Measurements from ENCODE around the gene PPA2. TPM values are rescaled to one million over a fixed set of nuclear protein-coding genes. Genes with fewer than 3 reads are reported as not detected.

Gene PPA2
- total RNA-seq, 2 donors from 2014 or later, result 115 to 166 TPM

DNA sequence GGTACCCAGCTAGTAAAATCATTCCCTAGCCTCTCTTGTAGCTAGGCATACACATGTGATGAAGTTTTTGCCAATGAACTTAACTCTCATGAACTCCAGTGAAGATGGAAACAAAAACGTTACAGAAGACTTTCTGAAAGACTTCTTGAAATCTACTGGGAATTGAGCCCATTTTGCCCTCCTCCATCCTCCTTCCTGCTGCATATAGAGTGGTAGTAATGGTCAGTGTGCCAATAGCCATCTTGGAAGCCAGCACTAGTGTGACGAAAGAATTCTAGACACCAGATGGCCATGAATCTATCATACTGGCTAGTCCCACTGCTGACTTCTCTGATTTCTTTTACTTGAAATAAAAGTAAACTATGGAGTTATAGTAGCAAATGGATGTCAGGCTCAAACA, 30.9 kb upstream of the PPA2 start:
- Histone ChIP-seq H3K9ac (ENCODE audit: low read depth in 2 of 2, low read length in 2 of 2) (no peak overlapping the region), H3K27ac (no peak overlapping the region), H3K36me3 (no peaks in the 10 kb centered on the region), H3K9me3 (no peaks in the 10 kb centered on the region), H3K4me3 (no peak overlapping the region), H3K4me1 (no peaks in the 10 kb centered on the region), H3K27me3 (no peaks in the 10 kb centered on the region)
- intact Hi-C loops (cut with DNase I), result no loop called here
- DNase-seq, result no peak
- TF ChIP-seq, protein P1, sequence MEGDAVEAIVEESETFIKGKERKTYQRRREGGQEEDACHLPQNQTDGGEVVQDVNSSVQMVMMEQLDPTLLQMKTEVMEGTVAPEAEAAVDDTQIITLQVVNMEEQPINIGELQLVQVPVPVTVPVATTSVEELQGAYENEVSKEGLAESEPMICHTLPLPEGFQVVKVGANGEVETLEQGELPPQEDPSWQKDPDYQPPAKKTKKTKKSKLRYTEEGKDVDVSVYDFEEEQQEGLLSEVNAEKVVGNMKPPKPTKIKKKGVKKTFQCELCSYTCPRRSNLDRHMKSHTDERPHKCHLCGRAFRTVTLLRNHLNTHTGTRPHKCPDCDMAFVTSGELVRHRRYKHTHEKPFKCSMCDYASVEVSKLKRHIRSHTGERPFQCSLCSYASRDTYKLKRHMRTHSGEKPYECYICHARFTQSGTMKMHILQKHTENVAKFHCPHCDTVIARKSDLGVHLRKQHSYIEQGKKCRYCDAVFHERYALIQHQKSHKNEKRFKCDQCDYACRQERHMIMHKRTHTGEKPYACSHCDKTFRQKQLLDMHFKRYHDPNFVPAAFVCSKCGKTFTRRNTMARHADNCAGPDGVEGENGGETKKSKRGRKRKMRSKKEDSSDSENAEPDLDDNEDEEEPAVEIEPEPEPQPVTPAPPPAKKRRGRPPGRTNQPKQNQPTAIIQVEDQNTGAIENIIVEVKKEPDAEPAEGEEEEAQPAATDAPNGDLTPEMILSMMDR (IDR thresholded peaks at IDR 0.05), result no peak

DNA sequence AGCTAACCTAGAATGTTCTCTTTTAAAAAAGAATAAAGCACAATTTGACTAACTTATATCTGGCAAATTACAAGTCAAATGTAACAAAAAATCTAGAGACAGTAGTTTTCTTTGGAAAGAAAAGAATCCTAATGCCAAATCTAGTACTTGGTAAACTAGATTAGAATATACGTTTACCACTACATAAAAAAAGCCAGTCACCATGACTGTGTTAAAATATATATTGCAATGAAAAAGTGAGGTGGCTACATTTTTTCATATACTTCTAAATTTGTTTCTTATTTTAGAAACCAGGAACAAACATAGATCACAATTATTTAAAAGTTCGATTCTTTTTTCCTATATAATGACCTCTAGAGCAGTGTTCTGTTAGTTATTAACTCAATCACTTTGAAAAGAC, 29.6 kb upstream of the PPA2 start:
- Histone ChIP-seq H3K9ac (ENCODE audit: low read depth in 2 of 2, low read length in 2 of 2) (no peak overlapping the region), H3K9me3 (no peaks in the 10 kb centered on the region), H3K36me3 (no peaks in the 10 kb centered on the region), H3K27me3 (no peaks in the 10 kb centered on the region), H3K27ac (no peak overlapping the region), H3K4me3 (no peak overlapping the region), H3K4me1 (no peaks in the 10 kb centered on the region)
- TF ChIP-seq, protein P1 (IDR thresholded peaks at IDR 0.05), result no peak
- intact Hi-C loops (cut with DNase I), result no loop called here
- no peak for DNase-seq

DNA sequence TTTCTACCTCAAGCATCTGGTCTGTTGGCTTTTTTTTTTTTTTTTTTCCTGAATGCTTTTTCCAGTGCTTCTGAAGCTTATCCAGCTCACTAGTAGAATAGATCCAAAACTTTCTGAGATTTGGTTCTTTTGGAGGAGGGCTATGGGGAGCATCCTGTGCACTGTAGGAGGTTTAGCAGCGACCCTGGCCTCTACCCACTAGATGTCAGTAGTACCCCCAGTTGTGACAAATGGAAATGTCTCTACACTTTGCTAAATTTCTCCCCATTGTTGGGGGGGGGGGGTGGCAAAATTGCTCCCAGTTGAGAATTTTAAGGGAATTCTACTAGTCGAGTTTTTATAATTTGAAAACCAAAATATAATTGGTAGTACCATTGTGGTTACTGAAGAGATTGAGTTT, 23.0 kb upstream of the PPA2 start:
- Histone ChIP-seq H3K27me3 (no peaks in the 10 kb centered on the region), H3K9ac (ENCODE audit: low read depth in 2 of 2, low read length in 2 of 2) (no peak overlapping the region), H3K36me3 (no peaks in the 10 kb centered on the region), H3K4me3 (no peak overlapping the region), H3K27ac (no peak overlapping the region), H3K9me3 (no peaks in the 10 kb centered on the region), H3K4me1 (no peaks in the 10 kb centered on the region)
- intact Hi-C loops (cut with DNase I), result no loop called here
- no peak for DNase-seq
- TF ChIP-seq, protein P1 (IDR thresholded peaks at IDR 0.05), result no peak

DNA sequence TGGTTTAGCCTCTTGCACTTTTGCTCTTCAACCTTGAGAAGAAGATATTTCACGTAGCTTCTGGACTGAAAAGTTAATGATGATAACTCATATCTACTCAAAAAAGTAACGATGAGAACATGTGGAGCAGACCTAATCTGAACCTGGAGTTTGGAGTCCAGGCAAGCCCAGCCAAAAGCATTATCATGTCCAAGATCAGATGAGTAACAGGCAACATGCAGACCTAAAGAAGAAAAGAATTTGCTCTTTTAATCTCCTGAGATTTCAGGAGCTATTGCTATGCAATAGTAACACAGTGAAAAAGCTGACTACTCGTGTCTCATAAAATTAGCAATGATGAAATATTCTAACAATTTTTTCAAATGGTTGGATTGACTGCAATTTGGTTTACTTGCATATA, 21.8 kb upstream of the PPA2 start:
- Histone ChIP-seq H3K4me3 (no peak overlapping the region), H3K9ac (ENCODE audit: low read depth in 2 of 2, low read length in 2 of 2) (no peak overlapping the region), H3K4me1 (no peaks in the 10 kb centered on the region), H3K9me3 (no peaks in the 10 kb centered on the region), H3K36me3 (no peaks in the 10 kb centered on the region), H3K27ac (no peak overlapping the region), H3K27me3 (no peaks in the 10 kb centered on the region)
- DNase-seq, result no peak
- intact Hi-C loops (cut with DNase I), result no loop called here
- TF ChIP-seq, protein P1 (IDR thresholded peaks at IDR 0.05), result no peak

DNA sequence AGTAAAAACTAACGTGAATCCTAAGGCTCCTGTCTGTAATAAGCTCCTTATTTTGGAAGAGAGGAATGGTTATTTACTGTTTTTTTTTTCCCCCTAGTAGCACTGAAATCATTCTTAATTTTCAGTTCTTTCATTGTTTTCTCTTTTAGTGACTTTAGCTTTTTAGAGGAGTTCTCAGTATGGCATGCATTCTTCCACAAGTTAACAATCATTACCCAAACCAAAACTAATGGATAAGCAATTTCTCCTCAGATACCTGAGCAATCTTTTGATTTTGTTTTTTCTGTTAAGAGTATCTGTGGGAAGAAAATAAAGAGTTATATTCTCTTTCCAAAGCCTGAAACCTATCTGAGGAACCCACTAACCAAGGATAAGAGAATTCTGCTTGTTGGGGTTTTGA, 16.7 kb upstream of the PPA2 start:
- Histone ChIP-seq H3K27me3 (no peaks in the 10 kb centered on the region), H3K27ac (no peak overlapping the region), H3K36me3 (no peaks in the 10 kb centered on the region), H3K9ac (ENCODE audit: low read depth in 2 of 2, low read length in 2 of 2) (no peak overlapping the region), H3K4me3 (no peak overlapping the region), H3K9me3 (no peaks in the 10 kb centered on the region), H3K4me1 (no peaks in the 10 kb centered on the region)
- no peak for DNase-seq
- TF ChIP-seq, protein P1 (IDR thresholded peaks at IDR 0.05), result no peak
- intact Hi-C loops (cut with DNase I), result no loop called here

DNA sequence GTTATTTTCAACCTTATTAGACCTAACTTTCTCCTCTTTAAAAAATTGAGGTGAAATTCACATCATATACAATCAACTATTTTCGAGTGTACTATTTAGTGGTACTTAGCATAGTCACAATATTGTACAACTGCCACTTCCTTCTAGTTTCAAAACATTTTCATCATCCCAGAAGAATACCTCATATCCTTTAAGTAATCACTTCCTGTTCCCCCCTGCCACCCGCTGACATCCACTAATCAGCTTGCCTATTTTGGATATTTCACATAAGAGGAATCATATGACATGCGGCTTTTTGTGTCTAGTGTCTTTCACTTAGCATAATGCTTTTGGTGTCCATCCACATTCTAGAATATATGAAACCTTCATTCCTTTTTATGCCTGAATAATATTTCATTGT, 10.0 kb upstream of the PPA2 start:
- intact Hi-C loops (cut with DNase I), result no loop called here
- Histone ChIP-seq H3K4me3 (no peak overlapping the region), H3K36me3 (no peaks in the 10 kb centered on the region), H3K27ac (no peak overlapping the region), H3K9ac (ENCODE audit: low read depth in 2 of 2, low read length in 2 of 2) (no peak overlapping the region), H3K9me3 (no peaks in the 10 kb centered on the region), H3K27me3 (no peaks in the 10 kb centered on the region), H3K4me1 (no peaks in the 10 kb centered on the region)
- DNase-seq, result no peak
- TF ChIP-seq, protein P1 (IDR thresholded peaks at IDR 0.05), result no peak

All from colonic mucosa (tissue), 4 donors.